GM12892 (cell line): ENCODE measurements around the gene C2CD3.

Source experiments
- POLR2A ChIP-seq: IDR thresholded peaks from 2 replicates; pipeline ENCODE4 v1.6.1; 2011; ENCODE audit warnings: low read depth, low read length, control low read depth
- POLR2AphosphoS5 ChIP-seq: IDR thresholded peaks from 2 replicates; pipeline ENCODE4 v1.6.1; 2011; ENCODE audit warnings: low read depth, low read length, control low read depth
- TAF1 ChIP-seq: IDR thresholded peaks from 2 replicates; pipeline ENCODE4 v1.6.1; 2011; ENCODE audit warnings: low read depth, mild to moderate bottlenecking, control low read depth, low read length, borderline replicate concordance

- TF ChIP-seq POLR2A (no peak), POLR2AphosphoS5 (no peak), TAF1 (no peak)
Measured at GRCh38 chr11:74008373-74009229, 162.2 kb downstream of the C2CD3 start, which contains the start of gene UCP3.
